ENCODE data around the gene EYA2. TPM values are rescaled to one million over a fixed set of nuclear protein-coding genes. Genes with fewer than 3 reads are reported as not detected.

Gene EYA2
- total RNA-seq, 1 donor from 2014 or later, result 1.8 TPM

DNA sequence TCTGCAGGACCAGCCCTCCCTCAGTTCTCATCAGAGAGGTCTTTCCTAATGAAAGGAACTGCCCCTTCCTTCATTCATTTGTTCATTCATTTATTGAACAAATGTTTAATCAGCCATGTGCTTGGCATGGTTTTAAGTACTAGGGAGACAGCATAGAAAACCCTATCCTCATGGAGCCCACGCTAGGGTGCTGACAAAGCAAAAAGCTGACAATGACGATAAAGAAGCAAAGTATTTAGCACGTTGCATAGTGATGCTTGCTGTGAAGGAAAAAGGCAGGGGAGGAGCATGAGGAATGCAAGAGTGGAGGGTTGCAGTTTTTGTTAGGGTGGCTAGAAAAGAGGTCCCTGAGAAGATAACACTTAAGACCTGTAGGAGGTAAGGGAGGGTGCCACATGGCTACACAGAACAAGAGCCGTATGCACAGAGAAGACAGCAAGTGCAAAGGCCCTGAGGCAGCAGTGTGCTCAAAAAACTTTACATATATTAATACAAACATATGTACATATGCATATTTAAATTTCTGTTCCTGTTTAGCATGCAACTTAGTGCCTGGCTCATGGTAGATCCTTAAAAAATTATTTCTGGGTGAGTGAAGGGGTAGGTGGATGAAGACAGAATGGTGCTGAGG, 98.9 kb downstream of the EYA2 start:
- DNase-seq (ENCODE audit: low spot score), result no peak
- no peaks in the 10 kb centered on the region for H3K36me3 ChIP-seq
- no peaks in the 10 kb centered on the region for H3K9me3 ChIP-seq (ENCODE audit: low read depth)
- no peak overlapping the region for H3K4me2 ChIP-seq
- no peak overlapping the region for H2AFZ ChIP-seq (replicated peaks)
- Mint-ChIP-seq H3K36me3 (no peaks in the 10 kb centered on the region), H3K4me1 (peaks cover 32% of the 10 kb centered on the region), H3K27me3 (ENCODE audit: insufficient read depth, low read depth) (peaks cover 30% of the 10 kb centered on the region), H3K4me3 (no peak overlapping the region), H3K27ac (no peak overlapping the region), H3K9me3 (peaks cover 3% of the 10 kb centered on the region)
- peaks cover 55% of the 10 kb centered on the region for H3K27me3 ChIP-seq
- peaks cover 69% of the 10 kb centered on the region for H3F3A ChIP-seq (ENCODE audit: low read depth)
- no peak overlapping the region for H3K9ac ChIP-seq
- no peak overlapping the region for H3K4me3 ChIP-seq
- TF ChIP-seq CTCF (IDR thresholded peaks at IDR 0.05) (no peak), EZH2 (IDR thresholded peaks at IDR 0.05) (no peak), EZH2phosphoT487 (IDR thresholded peaks at IDR 0.05) (no peak)
- peaks cover 52% of the 10 kb centered on the region for H3K4me1 ChIP-seq
- H3K27ac ChIP-seq, result no peak overlapping the region
- peaks cover 27% of the 10 kb centered on the region for H4K20me1 ChIP-seq (ENCODE audit: low read depth)
- H3K79me2 ChIP-seq (ENCODE audit: low read depth), result no peaks in the 10 kb centered on the region

DNA sequence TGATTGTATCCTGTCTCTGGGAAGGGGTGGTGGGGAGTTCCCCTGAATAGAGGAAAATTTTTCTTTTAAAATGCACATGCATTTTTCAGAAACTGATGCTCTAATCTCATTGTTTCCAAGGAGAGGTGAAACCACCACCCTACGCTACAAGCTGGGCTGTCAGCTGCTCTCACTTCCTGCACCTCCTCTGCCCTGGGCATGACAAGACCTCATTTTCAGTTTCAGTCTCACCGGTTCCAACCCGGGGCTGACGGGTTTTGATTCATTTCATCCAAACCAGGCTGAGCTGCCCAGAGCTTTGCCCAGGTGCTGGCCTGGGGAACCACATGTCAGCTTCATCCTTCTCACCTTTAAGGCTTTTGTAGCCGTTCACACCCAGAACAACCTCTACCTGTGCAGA, 99.7 kb downstream of the EYA2 start:
- no peak overlapping the region for H3K9ac ChIP-seq
- H3K27me3 ChIP-seq, result peaks cover 63% of the 10 kb centered on the region
- H3K4me2 ChIP-seq, result no peak overlapping the region
- no peaks in the 10 kb centered on the region for H3K36me3 ChIP-seq
- no peak overlapping the region for H2AFZ ChIP-seq (replicated peaks)
- no peaks in the 10 kb centered on the region for H3K9me3 ChIP-seq (ENCODE audit: low read depth)
- peaks cover 66% of the 10 kb centered on the region for H3F3A ChIP-seq (ENCODE audit: low read depth)
- H4K20me1 ChIP-seq (ENCODE audit: low read depth), result peaks cover 27% of the 10 kb centered on the region
- TF ChIP-seq CTCF (IDR thresholded peaks at IDR 0.05) (no peak), EZH2phosphoT487 (IDR thresholded peaks at IDR 0.05) (no peak), EZH2 (IDR thresholded peaks at IDR 0.05) (no peak)
- no peak for DNase-seq (ENCODE audit: low spot score)
- peaks cover 57% of the 10 kb centered on the region for H3K4me1 ChIP-seq
- H3K27ac ChIP-seq, result no peak overlapping the region
- Mint-ChIP-seq H3K4me3 (no peak overlapping the region), H3K27me3 (ENCODE audit: insufficient read depth, low read depth) (peaks cover 31% of the 10 kb centered on the region), H3K27ac (no peak overlapping the region), H3K4me1 (peaks cover 35% of the 10 kb centered on the region), H3K9me3 (peaks cover 3% of the 10 kb centered on the region), H3K36me3 (no peaks in the 10 kb centered on the region)
- no peaks in the 10 kb centered on the region for H3K79me2 ChIP-seq (ENCODE audit: low read depth)
- H3K4me3 ChIP-seq, result no peak overlapping the region

- peaks cover 72% of the 10 kb centered on the region for H3K27me3 ChIP-seq
- H3K27ac Mint-ChIP-seq, result no peak overlapping the region
- peak overlapping the region; percentile 45 for H3K4me2 ChIP-seq
- peaks cover 3% of the 10 kb centered on the region for H3K9me3 Mint-ChIP-seq
- H3K9me3 ChIP-seq (ENCODE audit: low read depth), result no peaks in the 10 kb centered on the region
- H3F3A ChIP-seq (ENCODE audit: low read depth), result peaks cover 53% of the 10 kb centered on the region
- no peak overlapping the region for H3K27ac ChIP-seq
- no peak overlapping the region for H2AFZ ChIP-seq (replicated peaks)
- TF ChIP-seq EZH2phosphoT487 (IDR thresholded peaks at IDR 0.05), result peak; percentile 100
- TF ChIP-seq CTCF (IDR thresholded peaks at IDR 0.05), result no peak
- no peak overlapping the region for H3K4me3 ChIP-seq
- H3K36me3 ChIP-seq, result no peaks in the 10 kb centered on the region
- peaks cover 19% of the 10 kb centered on the region for H4K20me1 ChIP-seq (ENCODE audit: low read depth)
- peaks cover 44% of the 10 kb centered on the region for H3K4me1 ChIP-seq
- peak; percentile 79 for DNase-seq (ENCODE audit: low spot score)
- peaks cover 24% of the 10 kb centered on the region for H3K4me1 Mint-ChIP-seq
- H3K79me2 ChIP-seq (ENCODE audit: low read depth), result no peaks in the 10 kb centered on the region
- H3K9ac ChIP-seq, result no peak overlapping the region
- no peaks in the 10 kb centered on the region for H3K36me3 Mint-ChIP-seq
- peaks cover 29% of the 10 kb centered on the region for H3K27me3 Mint-ChIP-seq (ENCODE audit: insufficient read depth, low read depth)
- no peak overlapping the region for H3K4me3 Mint-ChIP-seq
These were observed 101.0 kb downstream of the EYA2 start for GRCh38 chr20:46995561-46996142.
